Activated gamma-delta T cell treated with anti-CD3 and anti-CD28 coated beads, Interleukin-2, amount 50 U/mL, for 16 hours (primary cell): ENCODE results near the gene TSEN34.
A peak's percentile ranks its signal among the peaks of the same experiment; 100 is the strongest.
"Not testable (repeated sequence)": the region's sequence is repeated elsewhere in the genome, so short reads cannot be mapped to it uniquely, and the experiment has no call there.

Source experiments
- DNase-seq: peaks from one replicate; pipeline ENCODE4 v3.0.0-alpha.2; 2020; ENCODE audit warnings: low read depth

Gene TSEN34

DNA sequence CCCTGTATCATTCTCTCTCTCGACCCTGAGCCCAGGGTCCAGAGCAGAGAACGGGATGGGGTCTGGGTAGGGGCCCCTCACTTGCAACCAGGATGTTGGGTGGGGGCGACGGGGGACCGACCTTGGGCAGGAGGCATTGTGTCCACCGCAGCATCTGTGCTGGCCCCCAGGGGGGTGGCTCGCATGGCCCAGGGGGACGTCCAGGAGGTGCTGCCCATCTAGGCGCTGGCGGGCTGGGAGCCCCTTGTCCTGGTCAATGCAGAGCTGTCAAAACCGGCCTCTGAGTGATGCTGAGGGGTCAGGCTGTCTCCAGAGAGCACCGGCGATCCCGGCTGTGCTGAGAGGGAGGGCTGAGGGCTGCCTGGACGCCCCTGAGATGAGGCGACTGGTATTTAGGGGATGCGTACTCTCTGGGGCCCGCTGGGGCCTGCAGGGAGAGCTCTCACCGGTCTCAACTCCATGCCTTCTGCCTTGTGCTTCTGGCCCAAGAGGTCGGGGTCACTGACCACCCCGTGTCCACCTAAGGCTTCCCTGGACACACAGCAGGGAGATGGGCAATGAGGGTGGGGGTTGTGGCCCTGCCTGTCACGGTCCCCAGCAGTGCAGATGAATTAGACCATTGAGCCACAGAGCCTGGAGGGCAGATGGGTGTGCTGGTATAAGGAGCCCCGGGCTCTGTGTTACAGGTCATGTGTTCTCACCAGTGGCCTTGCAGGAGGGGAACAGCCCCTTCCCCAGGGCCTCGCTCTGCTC lies 18.1 kb downstream of the TSEN34 start:
- no peak for DNase-seq

DNA sequence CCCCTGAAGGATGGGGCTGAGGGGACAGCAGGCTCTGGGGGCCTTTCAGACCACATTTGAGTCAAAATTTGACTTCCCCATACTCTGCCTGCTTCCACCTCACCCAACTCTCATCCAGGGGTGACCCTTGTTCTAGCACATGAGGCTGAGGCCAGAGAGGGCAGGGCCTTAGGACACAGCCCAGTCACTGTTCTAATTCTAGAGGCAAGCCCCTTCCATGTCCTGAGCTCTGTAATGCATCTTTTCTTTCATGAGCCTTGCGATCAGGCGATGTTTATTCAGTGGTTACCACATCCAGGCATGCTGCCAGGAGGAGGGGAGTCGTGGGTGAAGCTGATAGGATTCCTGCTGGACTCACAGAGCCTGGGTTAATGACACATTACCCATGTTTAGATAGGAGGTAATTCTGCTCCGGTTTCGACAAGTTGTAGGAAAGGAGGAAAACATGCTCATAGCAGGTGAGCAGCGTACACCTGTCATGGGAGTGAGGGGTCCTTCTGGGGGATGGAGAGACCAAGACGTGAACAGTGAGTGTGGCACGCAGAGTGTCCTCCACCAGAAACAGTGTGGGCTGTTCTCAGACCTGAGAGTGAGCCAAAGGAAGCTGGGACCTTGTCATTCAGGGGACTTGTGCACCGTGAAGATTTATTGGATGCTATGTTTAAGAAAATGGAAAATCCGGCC lies 18.8 kb downstream of the TSEN34 start:
- no peak for DNase-seq

DNA sequence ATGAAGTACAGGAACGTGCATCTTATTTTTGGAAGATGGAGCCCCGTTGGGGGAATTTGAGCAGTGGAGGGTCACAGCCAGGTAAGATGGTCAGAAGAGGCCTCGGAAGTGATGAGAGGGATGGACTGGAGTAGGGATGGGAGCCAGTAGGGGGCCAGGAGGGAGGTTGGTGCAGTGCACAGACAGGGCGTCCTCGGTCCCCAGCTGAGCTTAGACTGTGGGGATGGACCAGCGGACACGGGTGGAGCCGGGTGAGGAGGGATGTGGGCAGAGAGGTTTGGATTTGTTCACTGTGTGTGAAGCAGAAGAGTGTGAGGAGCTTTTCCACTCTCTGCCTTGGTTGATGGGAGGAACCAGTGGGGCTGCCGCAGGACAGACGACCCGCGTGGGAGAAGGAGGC lies 20.1 kb downstream of the TSEN34 start:
- no peak for DNase-seq

DNA sequence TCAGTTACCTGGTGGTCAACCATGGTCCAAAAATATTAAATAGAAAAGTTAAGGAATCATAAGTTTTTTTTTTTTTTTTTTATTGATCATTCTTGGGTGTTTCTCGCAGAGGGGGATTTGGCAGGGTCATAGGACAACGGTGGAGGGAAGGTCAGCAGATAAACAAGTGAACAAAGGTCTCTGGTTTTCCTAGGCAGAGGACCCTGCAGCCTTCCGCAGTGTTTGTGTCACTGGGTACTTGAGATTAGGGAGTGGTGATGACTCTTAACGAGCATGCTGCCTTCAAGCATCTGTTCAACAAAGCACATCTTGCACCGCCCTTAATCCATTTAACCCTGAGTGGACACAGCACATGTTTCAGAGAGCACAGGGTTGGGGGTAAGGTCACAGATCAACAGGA lies 23.1 kb downstream of the TSEN34 start:
- not testable (repeated sequence) for DNase-seq

DNA sequence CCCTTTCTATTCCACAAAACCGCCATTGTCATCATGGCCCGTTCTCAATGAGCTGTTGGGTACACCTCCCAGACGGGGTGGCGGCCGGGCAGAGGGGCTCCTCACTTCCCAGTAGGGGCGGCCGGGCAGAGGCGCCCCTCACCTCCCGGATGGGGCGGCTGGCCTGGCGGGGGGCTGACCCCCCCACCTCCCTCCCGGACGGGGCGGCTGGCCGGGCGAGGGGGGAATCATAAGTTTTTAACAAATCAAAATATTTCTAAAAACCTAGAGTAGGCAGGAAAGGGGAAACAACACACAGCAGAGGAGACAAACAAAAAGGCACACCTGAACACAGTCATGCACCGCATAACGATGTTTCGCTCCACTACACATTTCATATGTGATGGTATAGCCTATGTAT lies 23.6 kb downstream of the TSEN34 start:
- DNase-seq: not testable (repeated sequence)

DNA sequence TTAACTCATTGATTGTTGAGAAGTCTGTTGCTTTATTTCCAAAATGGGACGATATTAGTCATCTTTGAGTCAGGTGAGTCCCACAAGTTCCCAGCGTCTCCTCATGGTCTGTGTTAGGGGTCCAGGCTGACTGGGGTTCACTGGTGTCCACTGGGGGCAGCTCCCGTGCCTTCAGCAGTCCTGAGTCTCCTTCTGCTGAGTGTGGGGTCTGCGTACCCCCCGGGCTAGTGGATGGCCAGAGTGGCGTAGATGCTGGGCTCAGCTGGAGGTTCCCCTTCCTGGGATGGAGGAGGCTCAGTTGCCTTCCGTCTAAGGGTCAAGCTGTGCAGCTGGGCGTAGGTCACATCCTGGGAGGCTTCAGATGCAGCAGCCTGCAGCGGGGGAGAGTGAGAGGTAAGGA lies 25.8 kb downstream of the TSEN34 start:
- DNase-seq: no peak

DNA sequence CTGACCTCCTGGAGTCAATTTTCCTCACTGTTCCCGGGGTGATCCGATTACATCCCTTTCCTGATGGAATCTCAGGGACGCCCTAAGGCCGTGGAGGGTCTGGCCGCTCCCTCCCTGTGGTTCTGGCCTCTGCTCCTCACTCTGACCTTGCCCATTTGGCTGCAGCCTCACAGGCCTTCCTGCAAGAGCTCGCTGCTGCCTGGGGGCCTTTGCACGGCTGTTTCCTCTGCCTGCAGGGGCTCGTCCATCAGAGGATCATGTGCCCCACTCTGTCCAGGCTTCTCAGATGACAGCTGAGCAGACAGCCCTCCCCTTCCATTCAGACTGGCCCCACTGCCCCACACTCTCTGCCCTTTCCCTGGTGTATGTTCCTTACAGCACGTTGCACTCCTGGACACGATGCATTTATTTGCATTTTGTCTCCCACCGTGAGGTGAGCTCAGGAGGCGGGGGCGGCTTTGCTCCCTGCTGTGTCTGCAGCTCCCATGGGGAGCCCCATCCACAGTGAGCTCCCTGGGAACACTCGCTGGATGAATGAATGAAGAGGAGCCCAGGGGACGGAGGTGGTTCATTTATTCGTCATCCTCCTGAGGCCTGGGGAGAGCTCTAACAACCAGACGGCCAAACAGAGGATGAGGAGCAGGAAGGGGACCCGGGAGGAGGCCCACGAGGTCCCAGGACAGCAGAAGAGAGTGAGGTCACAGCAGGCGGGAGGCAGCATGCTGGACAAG lies 26.6 kb downstream of the TSEN34 start:
- not testable (repeated sequence) for DNase-seq

DNA sequence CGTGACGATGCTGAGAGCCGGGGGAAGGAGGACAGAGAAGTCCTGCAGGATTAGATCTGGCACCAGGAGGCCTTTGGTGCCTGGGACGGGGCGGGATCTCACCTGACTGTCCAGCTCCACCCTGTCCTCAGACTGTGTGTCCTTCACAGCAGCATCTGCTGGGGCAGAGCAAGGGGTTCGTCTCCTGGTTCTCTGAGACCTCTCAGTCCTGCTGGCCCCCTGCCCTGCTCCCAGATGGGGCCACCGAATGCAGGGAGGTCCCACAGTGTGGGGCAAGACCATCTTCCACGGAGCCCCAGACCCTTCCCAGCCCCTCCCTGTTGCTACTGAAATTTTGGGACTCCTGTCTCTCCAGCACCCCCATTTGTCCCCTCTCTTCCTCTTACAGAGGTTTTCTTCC lies 27.2 kb downstream of the TSEN34 start:
- DNase-seq: no peak

DNA sequence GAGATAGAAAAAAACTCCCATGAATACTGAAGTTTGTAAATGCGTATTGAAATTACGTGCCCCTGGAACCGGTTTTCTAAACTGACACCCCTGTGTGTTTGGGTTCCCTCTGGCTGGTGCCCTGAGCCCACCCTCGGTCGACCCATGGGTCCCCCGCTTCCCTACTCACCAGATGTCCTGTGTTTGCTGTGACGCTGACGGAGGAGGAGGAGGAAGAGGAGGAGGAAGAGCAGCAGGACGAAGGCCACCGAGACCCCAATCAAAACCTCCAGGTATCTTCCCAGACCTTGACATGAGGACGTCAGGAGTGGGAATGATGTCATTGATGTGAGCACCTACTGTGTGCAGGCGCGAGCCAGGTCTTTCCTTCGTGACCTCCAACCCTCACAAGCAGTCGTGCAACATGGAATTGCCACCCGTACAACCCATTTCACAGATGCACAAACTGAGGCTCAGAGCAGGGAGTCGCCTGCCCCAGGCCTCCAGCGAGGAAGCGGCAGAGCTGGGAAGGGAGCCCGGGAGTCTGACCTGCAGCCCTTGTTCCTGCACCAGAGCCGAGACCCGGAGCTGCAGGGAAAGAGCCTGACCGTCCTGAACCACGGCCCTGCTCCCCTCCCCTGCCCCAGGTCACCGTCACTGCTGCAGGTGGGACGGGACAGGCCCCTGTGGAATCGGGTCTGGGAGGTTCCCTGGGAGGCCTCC lies 28.0 kb downstream of the TSEN34 start:
- no peak for DNase-seq

DNA sequence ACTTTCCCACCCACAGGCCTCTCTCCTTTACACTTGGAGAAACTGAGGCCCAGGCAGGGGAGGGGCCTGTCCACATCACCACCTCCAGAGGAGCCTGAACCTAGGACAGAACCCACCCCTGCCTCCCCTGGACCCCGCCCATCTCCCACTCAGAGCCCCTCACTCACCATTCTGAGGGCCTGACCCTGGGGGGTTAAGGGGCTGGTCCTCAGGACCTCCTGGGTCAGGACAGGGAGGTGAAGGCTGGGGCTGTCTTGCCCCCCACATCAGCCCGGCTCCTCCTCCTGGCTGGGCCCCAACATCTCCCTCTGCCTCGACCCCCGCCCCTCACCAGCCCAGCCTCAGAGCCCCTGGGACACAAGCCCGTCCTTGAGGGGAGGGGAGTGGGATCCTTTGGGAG lies 28.6 kb downstream of the TSEN34 start:
- not testable (repeated sequence) for DNase-seq

DNA sequence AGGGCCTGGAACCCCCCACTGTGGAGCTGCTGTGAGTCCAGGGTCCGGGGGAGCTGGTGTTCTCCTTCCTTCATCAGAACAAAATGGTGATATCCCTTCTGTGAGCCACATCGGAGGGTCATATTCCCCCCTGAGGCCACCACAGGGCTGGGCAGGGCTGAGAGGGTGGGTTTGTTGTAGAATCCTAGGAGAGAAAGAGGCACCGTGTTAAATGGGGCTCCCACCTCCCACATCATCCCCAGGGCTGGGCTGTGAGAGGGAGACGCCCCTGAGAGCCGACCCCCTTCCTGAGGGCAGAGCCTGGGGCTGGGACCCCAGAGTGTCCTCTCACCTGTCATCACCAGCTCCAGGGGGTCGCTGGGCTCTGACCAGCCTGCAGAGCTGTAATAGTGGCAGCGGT lies 30.8 kb downstream of the TSEN34 start:
- DNase-seq: not testable (repeated sequence)

DNA sequence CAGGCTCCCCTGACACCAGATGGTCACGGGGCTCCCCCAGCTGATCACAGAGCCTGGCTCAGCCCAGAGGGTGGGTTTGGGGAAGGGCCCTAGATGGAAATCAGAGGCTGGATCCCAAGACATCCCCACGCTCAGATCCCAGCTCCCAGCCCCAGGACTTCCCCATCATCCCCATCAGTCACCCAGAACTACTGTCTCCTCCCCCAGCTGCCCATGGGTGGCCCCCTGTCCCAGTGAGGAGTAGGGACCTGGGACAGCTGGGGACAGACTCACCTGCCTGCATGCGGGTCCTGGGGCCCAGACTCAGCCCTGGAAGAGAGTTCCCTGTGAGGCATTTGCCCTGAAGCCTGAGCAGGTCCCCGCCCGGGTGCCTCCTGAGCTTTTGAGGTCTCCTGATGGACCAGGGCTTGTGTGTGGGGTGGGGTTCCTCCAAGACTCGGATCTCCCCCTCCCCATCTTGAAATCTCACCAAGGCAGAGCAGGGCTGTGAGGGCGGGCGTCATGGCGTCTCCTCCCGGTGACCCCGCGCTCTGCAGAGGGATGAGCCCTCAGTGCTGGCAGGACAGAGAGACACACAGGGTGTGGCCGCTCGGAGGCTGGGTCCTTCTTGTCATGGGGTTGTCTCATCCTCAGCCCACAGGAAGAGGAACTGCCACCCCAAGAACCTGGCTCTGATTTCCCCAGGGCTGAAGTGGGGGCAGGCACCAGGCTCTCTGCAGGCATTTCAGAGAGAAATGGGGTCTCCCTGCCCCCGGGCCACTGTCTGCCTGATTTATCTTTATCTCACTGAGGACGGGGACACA lies 31.6 kb downstream of the TSEN34 start, which contains the start of gene LILRB3:
Gene LILRB3 (minus strand): TSS at position 534 of the 803 bp plus-strand sequence. CDS start 31 bp downstream, at position 503.
- not testable (repeated sequence) for DNase-seq

DNA sequence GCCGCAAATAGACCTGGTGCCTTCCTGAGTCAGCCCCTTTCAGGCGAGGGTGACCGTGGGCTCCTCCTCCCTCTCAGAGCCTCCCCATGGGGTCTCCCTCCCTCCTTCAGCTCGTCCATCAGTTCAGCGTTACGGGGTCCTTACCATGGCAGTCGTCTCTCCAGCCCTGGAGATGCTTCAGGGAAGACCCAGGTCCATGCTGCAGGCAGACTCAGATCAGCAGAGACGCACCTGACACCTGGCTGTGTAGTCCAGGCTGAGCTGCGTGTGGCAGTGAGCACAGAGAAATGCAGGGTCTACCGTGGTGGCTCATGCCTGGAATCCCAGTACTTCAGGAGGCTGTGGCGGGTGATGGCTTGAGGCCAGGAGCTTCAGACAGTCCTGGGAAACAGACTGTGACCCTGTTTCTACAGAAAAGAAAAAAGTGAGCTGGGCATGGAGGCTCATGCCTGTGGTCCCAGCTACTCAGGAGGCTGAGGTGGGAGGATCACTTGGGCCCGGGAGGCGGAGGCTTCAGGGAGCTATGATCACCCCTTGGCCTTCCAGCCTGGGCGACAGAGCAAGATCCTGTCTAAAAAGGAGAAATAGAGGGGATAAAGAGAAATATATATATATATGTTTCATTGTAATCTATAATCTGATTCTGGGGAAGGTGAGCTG lies 32.3 kb downstream of the TSEN34 start:
- not testable (repeated sequence) for DNase-seq

DNA sequence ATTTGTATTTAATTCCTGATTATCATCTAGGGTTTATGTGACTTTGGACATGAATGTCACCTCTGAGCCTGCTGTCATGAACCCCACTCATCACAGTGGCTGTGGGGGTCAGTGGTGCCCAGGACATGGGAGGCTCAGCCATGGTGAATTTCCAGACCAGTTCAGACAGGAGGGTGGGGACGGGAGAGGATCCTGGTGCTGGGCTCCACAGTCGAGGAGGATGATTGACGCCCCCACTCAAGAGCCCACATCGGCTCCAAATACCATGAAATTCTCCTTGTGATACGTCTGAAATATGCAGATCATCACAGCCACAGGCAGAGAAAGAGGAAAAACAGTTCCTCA lies 32.8 kb downstream of the TSEN34 start:
- DNase-seq: not testable (repeated sequence)

DNA sequence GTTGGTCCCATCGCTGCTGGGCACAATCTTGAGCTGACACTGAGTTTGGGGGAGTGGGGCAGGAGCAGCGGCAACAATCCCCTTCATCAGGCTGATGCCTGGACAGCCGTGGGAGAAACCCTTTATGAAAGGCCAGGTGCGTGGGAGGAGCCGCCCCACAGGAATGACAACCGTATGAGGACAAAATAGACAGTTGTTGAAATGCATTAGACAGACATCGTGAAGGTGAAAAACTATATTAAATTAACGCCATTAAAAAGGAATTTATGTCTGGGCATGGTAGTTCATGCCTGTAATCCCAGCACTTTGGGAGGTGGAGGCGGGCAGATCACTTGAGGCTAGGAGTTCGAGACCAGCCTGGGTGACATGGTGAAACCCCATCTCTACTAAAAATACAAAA lies 33.5 kb downstream of the TSEN34 start:
- not testable (repeated sequence) for DNase-seq

DNA sequence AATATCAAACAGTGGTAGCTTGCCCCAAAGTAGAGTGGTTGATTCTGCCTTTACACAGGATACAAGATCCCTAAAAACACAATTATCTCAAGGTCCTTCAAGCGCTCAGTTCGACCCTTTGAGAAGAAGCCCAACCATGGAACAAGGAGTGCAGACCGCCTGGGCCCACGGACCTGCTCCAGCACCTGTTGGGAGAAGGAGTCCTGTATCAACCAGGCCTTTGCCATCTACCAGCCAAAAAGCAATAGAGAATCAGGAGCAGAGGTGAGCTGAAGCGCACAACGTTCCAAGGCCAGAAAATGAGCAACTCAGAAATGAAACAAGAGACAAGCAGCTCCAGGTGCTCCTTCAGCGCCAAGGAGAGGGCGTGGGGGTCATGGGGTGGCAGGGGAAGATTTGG lies 38.0 kb downstream of the TSEN34 start:
- DNase-seq: no peak

DNA sequence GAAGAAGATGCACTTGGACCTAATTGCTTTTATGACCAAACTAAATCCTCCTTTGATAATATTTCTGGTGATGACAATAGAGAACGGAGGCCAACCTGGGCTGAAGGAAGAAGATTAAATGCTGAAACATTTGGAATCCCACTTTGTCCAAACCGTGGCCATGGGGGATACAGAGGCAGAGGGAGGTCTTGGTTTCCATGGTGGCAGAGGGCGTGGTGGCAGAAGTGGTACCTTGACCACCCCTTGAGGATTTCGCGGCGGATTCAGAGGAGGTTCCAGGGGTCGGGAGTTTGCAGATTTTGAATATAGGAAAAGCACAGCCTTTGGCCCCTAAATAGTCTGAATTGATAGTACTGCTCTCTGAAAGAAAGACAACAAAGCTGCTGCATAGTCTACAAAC lies 38.9 kb downstream of the TSEN34 start:
- no peak for DNase-seq

DNA sequence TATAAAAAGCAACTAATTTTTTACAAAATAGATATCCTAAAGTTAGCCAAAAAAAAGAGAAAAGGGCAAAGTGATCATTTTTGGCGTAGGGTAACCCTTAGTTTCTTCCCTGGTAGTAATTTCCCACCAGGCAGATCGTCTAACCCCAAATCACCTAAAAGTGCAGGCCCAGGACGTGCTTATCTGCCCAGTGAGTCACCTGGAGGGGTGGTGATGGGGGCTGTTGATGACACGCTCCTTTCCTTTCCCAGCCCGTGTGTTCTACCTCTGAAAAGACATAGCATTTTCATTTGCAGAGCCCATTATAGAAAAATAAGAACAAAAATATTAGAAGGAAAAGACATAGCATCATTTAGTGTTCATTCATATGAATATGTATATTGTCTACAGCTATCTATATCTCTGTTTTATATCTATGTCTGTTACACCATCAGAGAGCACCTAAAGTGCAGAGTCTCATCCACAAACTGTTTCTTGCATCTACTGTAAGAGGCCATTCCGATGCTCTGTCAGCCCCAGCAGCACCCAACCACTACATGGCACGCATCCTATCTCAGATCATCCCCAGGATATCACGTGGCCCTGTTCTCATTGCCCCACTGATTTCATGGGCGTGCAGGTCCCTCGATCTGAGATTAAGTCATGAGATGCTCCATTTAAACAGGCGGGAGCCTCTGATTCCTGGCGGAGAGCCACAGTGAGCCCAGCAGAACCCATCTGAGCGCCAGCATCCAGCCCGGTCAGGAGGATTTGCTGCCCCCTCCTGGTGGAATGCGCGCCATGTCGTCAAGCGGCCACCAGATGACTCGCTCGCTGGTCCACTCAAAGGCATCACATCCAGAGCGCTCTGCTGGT lies 40.2 kb downstream of the TSEN34 start:
- peak; percentile 82 for DNase-seq

DNA sequence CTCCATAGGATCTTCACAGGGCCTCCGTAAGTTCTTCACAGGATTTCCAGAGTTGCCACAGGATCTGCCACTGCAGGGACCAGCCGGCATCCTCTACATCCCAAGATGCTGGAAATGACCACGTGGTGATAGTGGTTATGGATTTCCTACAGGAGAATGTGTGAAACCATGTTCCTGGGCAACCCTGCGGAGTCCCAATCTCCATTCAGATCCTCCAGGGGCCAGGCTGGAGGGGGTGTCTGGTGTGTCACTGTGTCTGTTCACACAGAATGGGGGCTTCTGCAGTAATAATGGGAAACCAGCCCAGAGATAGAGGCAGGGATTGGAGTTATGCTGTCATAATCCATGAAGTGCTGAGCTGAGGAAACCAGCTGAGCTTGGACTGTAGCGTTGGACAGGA lies 42.8 kb downstream of the TSEN34 start:
- no peak for DNase-seq
